ENCODE data around the gene ARHGAP33.
"Not testable (repeated sequence)": the region's sequence is repeated elsewhere in the genome, so short reads cannot be mapped to it uniquely, and the experiment has no call there.

The ARHGAP33 gene

DNA sequence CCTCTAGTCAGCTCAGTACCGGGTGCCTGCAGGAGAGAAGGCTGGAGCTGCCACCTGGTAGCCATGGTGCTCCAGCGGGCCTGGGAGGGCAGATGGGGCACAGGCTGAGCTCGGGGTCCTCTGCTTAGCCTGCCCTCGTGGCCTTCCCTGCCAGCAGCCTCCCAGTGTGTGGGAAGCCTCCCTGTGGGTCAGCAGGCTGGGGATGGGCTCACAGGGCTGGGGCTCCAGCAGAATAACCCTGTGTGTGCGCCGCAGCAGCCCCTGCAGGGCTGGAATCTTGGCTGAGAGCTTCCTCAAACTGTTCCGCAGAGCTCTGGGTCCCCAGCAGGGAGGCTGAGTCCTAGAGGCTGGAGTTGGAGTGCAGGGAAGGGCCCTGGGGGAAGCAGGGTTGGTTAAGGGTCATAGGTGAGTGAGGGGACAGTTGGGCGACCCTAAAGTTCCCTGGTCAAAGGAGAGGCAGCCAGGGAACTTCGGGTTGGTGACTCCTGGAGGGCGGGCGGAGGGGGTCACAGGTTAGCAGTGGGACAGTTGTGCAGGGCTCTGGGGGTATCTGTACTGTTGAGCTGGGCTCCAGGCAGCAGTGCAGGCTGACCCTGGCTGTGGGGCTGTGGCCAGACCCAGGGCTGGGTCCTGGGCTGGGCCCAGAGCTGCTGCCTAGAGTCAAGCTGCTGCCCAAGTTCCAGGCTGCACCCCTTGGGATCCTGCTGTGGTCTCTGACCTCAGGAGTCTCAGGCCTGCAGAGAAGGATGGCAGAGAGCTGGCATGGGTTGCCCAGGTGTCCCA is 14.0 kb downstream of the ARHGAP33 start:
- in situ Hi-C loops (cut with MboI; ENCODE audit: low pct_unique_long_range_greater_than_20kb, low sequenced_read_pairs): no loop called here
- DNase-seq: no peak

DNA sequence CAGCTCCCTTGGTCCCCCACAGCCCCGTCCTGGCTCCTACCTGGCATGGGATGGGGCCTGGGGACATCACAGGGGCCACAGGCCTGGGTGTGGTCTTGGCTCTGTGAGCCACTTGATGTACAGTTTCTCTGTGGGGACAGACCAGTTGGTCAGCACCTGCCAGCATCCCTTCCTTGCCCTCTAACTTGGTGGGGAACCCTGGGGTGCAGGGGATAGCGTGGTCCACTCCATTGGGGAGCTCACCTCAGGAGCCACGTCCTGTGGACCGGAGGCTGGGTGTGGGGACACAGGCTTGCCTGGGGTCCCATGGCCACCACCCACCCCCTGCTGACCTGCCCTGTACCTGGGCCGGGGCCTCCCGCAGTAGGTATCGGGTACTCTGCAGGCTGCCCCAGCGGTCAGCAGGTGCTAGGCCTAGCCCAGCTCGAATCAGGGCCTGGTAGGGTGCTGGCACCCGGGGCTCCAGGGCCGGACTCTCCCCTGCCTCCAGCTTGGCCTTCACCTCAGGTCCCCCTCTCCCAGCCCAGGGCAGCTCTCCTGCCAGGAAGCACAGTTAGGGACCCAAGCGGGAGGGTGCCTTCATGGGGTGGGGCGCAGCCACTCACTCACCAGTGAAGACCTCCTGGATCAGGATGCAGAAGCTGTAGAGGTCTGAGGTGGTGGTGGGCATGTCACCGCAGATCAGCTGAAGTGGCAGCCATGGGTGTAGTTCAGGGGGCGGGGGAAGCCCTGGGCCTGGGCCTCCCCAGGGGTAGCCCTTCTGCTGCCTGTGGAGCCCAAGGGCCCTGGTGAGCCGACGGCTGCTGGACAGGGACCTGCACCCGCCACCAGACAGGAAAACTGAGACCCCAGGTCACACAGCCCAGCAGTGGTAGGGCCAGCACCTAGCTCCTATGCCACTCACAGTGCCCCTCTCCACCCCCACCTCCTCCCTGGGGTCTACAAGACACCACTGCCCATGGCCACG is 14.9 kb downstream of the ARHGAP33 start:
- DNase-seq: no peak
- in situ Hi-C loops (cut with MboI; ENCODE audit: low pct_unique_long_range_greater_than_20kb, low sequenced_read_pairs): no loop called here

DNA sequence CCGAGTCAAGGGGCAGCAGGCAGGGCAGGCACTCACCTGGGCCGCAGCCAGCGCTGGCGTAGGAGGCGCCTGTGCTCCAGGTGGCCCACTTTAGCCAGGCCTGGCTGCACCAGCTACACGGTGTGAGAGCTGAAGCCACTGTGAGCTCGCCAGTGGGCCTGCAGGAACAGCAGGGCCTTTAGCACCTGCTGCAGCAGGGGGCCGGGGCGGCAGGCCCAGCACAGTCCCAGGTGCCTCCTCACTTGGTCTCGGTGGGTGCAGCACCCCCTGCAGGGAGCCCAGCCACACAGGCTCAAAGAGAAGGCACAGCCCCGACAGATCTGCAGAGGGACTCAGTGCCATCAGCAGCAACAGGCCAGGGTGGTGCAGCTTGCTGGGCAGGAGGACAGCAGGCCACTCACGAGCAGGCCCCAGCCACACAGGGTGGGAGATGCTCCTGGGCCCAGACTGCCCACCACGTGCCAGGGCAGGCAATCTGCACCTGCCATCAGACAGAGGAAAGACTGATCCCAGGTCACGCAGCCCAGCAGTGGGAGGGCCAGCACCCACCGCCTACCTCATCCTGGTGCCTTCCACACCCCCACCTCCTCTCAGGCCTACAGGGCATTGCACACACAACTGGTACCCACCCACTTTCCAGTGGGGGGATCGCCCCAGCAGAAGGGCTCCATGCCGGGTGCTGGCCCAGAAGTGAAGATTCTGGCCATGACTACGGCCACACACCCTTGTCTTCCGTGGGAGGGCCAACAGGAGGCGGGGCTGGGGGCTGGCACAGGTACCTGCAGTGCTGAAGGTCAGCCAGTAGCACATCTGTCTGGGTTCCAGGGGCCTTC is 15.8 kb downstream of the ARHGAP33 start:
- in situ Hi-C loops (cut with MboI; ENCODE audit: low pct_unique_long_range_greater_than_20kb, low sequenced_read_pairs): no loop called here
- DNase-seq: no peak

DNA sequence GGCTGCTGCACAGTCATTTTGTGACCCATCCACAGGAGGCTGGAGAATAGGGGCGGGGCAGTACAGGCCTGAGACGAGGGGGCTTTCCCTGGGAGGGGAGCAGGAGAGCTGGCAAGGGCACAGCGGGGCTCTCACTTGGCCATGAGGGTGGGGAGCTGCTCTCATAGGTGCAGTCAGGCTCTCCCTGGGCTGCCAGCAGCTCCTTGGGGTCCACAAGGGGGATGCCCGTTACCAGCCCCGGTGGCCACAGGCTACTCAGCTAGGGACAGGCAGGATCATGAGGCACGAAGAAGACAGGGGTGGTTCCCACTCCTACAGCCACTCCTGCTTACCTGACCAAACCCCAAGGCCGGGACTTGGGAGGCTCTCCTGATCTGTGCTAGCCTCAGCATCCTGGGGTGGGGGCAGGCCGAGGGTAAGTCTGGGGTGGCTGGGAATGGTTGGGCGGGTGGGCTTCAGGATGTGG is 16.5 kb downstream of the ARHGAP33 start:
- DNase-seq: no peak
- in situ Hi-C loops (cut with MboI; ENCODE audit: low pct_unique_long_range_greater_than_20kb, low sequenced_read_pairs): no loop called here

DNA sequence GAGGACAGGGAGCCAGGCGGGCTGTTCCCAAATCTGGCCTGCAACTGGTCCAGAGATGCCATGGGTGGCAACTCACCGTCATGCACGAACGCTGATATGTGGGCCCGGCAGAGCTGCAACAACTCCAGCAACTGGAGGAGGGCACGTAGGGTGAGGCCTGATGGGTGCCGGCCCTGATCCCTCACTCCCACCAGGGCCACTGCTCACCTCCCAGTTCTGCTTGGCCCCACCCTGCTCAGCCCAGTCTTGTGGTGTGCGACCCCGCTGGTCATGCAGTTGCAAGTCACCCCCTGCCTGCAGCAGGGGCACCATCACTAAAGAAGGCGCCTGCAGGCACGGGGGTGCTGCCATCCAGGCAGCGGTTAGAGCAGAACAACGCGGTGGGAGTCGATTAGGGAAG is 16.9 kb downstream of the ARHGAP33 start:
- DNase-seq: no peak
- in situ Hi-C loops (cut with MboI; ENCODE audit: low pct_unique_long_range_greater_than_20kb, low sequenced_read_pairs): no loop called here

DNA sequence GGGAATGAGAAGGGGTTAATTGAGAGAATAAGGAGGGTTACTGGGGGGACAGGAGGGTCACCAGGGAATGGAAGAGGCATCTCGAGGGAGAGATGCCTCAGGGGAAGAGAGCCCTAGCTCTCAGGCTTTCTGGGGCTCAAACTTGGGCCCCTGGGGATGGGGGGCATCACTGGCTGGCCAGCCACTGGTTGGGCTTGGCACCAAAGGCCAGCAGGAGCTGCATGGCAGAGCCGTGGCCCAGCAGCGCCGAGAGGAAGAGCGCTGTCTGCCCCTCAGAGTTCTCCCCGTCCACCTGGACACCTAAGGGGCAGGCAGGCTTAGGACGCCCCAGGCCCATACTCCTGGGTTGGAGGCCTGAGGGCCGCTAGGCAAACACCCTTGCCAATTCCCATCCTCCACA is 17.5 kb downstream of the ARHGAP33 start:
- no peak for DNase-seq
- in situ Hi-C loops (cut with MboI; ENCODE audit: low pct_unique_long_range_greater_than_20kb, low sequenced_read_pairs): no loop called here

DNA sequence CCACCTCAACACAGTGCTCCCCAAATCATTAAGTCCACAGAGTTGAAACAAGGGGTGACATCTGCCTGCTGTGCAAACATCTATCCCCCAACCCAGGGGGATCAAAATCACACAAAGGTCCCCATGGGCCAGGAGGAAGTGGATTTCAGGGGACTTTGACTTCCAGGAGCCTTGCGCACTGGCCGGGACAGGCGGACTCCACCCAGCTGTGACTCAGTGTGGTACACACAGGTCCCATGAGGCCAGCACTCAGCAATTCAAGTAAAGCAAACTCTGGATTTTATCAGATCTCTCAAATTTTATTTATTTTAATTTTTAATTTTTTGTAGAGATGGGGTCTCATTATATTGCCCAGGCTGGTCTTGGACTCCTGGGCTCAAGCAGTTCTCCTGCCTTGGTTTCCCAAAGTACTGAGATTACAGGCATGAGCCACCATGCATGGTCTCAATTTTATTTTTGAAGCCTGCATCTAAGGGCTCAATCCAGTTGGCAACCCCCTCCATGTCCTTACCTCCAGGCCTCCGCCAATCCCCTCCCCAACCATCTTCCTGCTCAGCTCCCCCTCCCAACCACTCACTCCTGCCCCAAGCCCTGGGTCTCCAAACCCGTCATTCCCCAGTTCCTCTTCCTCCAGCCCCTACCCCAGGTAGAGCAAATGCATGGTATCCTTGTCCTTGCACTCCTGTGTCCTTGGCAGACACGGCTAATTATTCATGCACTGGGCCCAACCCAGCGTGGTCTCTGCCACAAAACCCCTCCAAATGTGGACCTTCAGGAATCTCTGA is 18.2 kb downstream of the ARHGAP33 start:
- in situ Hi-C loops (cut with MboI; ENCODE audit: low pct_unique_long_range_greater_than_20kb, low sequenced_read_pairs): no loop called here
- no peak for DNase-seq

DNA sequence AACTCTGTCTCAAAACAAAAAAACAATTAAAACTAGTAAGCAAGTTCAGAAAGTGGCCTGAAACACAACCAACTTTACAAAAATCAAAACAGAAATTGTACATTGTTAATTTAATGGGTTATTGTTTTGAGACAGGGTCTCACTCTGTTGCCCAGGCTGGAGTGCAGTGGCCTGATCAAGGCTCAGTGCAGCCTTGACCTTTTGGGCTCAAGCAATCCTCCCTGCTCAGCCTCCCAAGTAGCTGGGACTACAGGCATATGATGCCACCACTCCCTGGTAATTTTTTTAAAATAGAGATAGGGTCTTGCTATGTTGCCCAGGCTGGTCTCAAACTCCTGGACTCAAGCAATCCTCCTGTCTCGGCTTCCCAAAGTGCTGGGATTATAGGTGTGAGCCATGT is 20.2 kb downstream of the ARHGAP33 start:
- in situ Hi-C loops (cut with MboI; ENCODE audit: low pct_unique_long_range_greater_than_20kb, low sequenced_read_pairs): not testable (repeated sequence)

DNA sequence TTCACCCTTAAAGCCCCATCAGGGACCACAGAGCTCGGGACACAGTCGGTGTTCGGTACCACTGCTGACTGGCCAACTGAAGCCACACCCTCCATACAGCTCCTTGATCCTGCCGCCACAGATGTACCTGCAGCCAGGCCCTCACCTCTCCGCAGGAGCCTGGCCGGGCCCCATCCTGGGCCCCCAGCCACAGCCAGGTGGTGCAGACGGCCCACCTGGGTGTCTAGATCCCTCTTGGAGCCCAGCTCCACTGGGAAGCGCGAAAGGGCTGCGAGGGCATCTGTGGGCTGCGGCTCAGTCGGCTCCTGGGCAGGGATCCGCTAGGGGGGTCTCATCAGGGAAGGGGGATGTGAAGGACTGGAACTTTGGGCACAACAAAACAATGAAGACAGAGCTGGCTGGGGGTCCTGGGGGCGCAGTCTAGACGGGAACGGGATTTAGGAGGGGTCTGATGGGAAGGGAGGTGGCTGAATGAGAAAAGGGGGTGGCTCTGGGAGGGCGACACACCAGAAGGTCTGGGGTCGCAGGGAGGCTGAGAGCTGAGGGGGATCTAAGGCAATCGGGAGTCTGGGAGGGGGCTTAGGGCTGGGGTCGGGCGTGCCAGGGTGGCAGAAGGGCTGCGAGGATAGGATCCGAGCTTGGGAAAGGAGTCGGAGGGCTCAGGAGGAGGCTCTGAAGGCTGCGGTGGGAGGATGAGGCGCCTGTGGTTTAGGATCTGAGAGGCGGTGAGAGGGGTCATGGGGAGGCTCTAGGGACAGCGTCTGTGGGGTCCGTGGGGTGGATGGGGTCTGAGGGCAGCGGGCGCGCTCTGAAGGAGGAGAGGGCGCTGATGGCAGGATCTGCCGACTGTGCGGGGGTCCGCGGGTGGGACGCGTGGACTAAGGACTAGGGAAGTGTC is 21.5 kb downstream of the ARHGAP33 start:
- in situ Hi-C loops (cut with MboI; ENCODE audit: low pct_unique_long_range_greater_than_20kb, low sequenced_read_pairs): no loop called here
- no peak for DNase-seq

More for the DNA sequence above, 20.2 kb downstream of the ARHGAP33 start:
- DNase-seq: not testable (repeated sequence)

DNA sequence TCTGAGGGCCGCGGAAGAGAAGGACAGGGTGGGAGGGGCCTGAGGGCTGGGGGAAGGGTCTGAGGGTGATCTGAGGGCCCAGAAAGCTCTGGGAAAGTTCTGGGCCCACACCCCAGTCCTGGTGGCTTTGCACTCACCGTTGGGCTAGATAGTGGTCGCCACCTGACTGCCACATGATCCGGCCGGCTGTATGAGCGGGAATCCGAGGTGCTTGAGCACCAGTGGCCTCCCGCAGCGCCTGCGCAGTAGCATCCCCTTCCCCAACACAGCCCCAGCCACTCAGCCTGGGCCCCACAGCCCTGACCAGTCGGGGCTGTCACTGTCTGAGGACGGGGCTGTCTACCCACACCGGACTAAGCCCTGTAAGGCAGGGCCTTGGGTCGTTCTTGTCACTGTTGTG is 22.3 kb downstream of the ARHGAP33 start:
- in situ Hi-C loops (cut with MboI; ENCODE audit: low pct_unique_long_range_greater_than_20kb, low sequenced_read_pairs): no loop called here

DNA sequence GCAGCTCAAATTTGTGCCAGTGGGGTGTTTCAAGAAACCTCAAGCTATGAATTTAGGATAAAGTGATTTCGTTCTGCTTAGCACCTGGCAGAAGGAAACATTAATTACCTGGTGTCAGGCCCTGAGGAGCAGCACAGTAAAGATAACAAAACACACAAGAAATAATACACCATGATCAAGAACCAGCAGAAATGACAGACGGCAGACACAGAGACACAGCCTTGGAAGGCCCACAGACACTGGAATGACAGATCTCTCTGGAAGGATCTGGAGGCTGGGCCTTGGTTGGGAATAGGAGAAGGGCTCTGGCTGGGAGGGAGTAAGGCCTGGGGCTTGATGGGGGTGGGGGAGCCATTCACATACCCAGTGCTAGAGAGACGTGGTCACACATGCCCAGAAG is 26.5 kb downstream of the ARHGAP33 start:
- DNase-seq: no peak
- in situ Hi-C loops (cut with MboI; ENCODE audit: low pct_unique_long_range_greater_than_20kb, low sequenced_read_pairs): no loop called here

More for the DNA sequence above, 22.3 kb downstream of the ARHGAP33 start:
- DNase-seq: no peak

DNA sequence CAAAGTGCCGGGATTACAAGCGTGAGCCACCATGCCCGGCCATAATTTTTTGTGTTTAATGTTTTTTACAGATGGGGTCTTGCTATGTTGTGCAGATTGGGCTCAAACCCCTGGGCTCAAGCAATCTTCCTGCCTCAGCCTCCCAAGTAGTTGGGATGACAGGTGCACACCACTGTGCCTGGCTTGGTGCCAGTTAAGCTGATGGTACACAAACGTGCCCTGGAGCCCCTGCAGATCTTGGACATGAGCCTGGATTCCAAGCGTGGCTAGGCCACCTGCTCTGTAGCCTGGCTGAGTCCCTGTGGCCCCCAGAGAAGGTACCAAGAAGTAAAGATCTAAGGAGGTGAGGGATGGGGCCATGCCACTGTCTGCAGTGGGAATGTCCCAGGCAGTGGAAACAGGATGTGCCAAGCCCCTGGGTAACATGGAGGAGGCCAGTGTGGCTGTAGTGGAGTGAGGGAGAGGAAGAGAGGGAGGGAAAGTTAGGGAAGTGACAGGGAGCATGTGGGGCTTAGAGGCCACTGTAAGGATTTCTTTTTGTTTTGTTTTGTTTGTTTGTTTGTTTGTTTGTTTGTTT is 30.2 kb downstream of the ARHGAP33 start:
- in situ Hi-C loops (cut with MboI; ENCODE audit: low pct_unique_long_range_greater_than_20kb, low sequenced_read_pairs): no loop called here

DNA sequence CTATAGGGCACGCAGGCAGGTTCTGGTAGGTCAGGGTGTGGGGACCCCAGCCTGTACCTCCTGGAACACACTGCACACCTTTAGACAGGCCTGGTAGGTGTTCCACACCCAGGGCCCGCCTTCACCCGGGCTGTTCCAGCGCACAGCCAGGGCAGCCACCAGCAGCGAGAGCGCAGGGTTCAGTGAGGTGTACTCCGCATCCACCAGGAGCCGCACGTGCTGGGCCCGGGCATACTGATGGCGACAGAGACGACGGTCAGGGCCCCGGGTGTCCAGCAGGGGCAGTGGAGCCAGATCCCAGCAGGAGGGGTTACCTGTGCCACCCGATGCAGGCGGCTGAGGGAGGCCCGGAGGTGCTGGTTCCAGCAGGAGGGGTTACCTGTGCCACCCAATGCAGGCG is 31.2 kb downstream of the ARHGAP33 start:
- in situ Hi-C loops (cut with MboI; ENCODE audit: low pct_unique_long_range_greater_than_20kb, low sequenced_read_pairs): no loop called here
- DNase-seq: no peak

More for the DNA sequence above, 30.2 kb downstream of the ARHGAP33 start:
- DNase-seq: no peak

DNA sequence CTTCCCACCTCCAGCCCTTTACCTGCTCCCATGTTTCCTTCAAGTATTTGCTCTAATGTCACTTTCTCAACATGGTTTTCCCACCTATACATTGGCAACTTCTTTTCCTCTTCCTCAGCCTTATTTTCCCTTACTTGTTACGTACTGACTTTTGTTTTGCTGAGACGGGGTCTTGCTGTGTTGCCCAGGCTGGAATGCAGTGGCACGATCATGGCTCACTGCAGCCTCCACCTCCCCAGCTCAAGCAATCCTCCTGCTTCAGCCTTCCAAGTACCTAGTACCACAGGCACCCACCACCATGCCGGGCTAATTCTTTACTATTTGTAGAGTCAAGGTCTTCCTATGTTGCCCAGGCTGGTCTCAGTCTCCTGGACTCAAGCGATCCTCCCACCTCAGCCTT is 32.3 kb downstream of the ARHGAP33 start:
- in situ Hi-C loops (cut with MboI; ENCODE audit: low pct_unique_long_range_greater_than_20kb, low sequenced_read_pairs): no loop called here

DNA sequence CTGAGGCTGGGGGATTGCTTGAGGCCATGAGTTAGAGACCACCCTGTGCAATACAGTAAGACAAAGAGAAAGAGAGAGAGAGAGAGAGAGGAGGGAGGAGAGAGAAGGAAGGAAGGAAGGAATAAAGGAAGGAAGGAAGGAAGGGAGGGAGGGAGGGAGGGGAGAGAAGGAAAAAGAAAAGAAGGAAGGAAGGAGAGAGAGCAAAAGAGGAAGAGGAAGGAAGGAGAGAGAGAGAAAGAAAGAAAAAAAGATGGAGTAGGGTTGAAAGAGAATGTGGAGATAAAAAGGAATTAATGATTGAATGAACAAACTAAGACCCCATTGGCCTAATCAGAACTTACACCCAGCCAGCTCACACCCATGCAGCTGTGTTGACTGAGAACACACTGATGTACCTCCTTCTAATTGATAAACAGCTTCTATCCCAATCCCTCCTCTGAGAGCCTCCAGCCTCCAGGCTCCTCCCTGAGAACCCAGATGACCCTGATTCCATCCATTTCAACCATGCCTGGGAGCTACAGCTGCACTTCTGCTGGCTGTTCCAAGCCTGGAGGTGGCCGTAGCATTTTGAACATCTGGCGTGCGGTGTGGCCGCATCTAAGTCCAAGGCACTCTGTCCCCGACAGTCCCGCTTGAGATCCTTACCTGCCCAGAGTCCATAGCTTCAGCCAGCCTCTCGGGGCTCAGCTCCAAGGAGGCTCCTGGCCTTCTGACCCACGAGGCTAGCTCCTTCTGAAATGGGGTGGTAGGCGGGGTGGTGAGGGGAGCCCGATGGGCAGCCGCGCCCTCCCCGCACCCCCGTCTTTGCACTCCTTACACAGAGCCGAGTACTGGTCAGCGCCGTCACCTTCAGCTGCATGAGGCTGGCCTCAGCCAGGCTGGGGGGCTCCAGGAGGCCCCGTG is 36.2 kb downstream of the ARHGAP33 start:
- no peak for DNase-seq
- in situ Hi-C loops (cut with MboI; ENCODE audit: low pct_unique_long_range_greater_than_20kb, low sequenced_read_pairs): no loop called here

More for the DNA sequence above, 32.3 kb downstream of the ARHGAP33 start:
- no peak for DNase-seq
